Lower leg skin (tissue), 4 donors: ENCODE measurements around the gene MCHR1. TPM values are rescaled to one million over a fixed set of nuclear protein-coding genes. Genes with fewer than 3 reads are reported as not detected.

ENCODE experiments used
- DNase-seq, 2 donors: peaks; one replicate each; pipeline ENCODE4 v3.0.0-alpha.2; 2019; ENCODE audit warnings: low spot score in 2 of 2
- H3K4me3 ChIP-seq: fragments of 200-600 bp; sonication (generic); 2 replicates; pipeline ENCODE4 v1.5.1; 2017; ENCODE audit warnings: mild to moderate bottlenecking, low read depth; ENCODE audit not compliant: poor library complexity, severe bottlenecking
- CTCF ChIP-seq, 3 donors: fragments of 450-650 bp; IDR thresholded peaks; one replicate each; pipeline ENCODE4 v1.5.1; 2016; ENCODE audit warnings: antibody characterized with exemption in 3 of 3, mild to moderate bottlenecking in 3 of 3, moderate library complexity in 2 of 3
- POLR2A ChIP-seq, 2 donors: fragments of 450-650 bp; IDR thresholded peaks; one replicate each; pipeline ENCODE4 v1.6.1; 2016 to 2017; ENCODE audit warnings: antibody characterized with exemption in 2 of 2, mild to moderate bottlenecking in 1 of 2, moderate library complexity in 1 of 2
- WGBS, 2 donors: methylation state at CpG; one replicate each; pipeline ENCODE4 v1.1.5; 2018; 5-methylcytosine and 5-hydroxymethylcytosine counted together
- intact Hi-C: fragments of 100-400 bp; cut with DNase I; formaldehyde crosslinking; loops from one replicate; pipeline ENCODE4 v1.15.0; 2023; ENCODE audit warnings: low total_unique reads
- total RNA-seq, 4 donors: library from RNA; depleted of rRNA; stranded (reverse); fragments of >200 nt; gene quantifications; one replicate each; pipeline ENCODE4 v1.1.0, GENCODE V29; 2016

The MCHR1 gene
- total RNA-seq, 4 donors from 2014 or later: 0.19 to 0.58 (median 0.41) TPM

GRCh38 chr22:40679964-40680818, 907 bp downstream of the MCHR1 start:
- no peak overlapping the region for H3K4me3 ChIP-seq
- 43 to 48% methylated on average over 9 of the region's 9 CpGs for WGBS, 2 donors
- no peak for DNase-seq
- intact Hi-C loops: no loop called here
- TF ChIP-seq POLR2A (IDR thresholded peaks at IDR 0.05) (no peak), CTCF (IDR thresholded peaks at IDR 0.05) (no peak)

- H3K4me3 ChIP-seq: no peak overlapping the region
- TF ChIP-seq POLR2A (IDR thresholded peaks at IDR 0.05): no peak
- intact Hi-C loops: no loop called here
- WGBS, 2 donors: 88 to 89% methylated on average over 14 to 15 of the region's 15 CpGs
- DNase-seq: no peak
These were observed 1.5 kb downstream of the MCHR1 start for GRCh38 chr22:40680819-40681183.

GRCh38 chr22:40681451-40681850, 2.2 kb downstream of the MCHR1 start:
- 96 to 97% methylated on average over 19 of the region's 19 CpGs for WGBS, 2 donors
- intact Hi-C loops: no loop called here
- DNase-seq: no peak
- TF ChIP-seq CTCF (IDR thresholded peaks at IDR 0.05) (no peak), POLR2A (IDR thresholded peaks at IDR 0.05) (no peak)
- no peak overlapping the region for H3K4me3 ChIP-seq

GRCh38 chr22:40684728-40685127, 5.4 kb downstream of the MCHR1 start:
- intact Hi-C loops: no loop called here
- TF ChIP-seq CTCF (IDR thresholded peaks at IDR 0.05) (no peak), POLR2A (IDR thresholded peaks at IDR 0.05) (no peak)
- H3K4me3 ChIP-seq: no peak overlapping the region
- 68 to 71% methylated on average over 9 of the region's 9 CpGs for WGBS, 2 donors
- DNase-seq: no peak

- TF ChIP-seq POLR2A (IDR thresholded peaks at IDR 0.05) (no peak), CTCF (IDR thresholded peaks at IDR 0.05) (no peak)
- intact Hi-C loops: no loop called here
- no peak overlapping the region for H3K4me3 ChIP-seq
- WGBS, 2 donors: 95 to 97% methylated on average over 3 of the region's 3 CpGs
- DNase-seq: no peak
These were observed 6.1 kb downstream of the MCHR1 start for GRCh38 chr22:40685406-40685805.

GRCh38 chr22:40687706-40688105, 8.4 kb downstream of the MCHR1 start:
- H3K4me3 ChIP-seq: no peak overlapping the region
- TF ChIP-seq POLR2A (IDR thresholded peaks at IDR 0.05) (no peak), CTCF (IDR thresholded peaks at IDR 0.05) (no peak)
- DNase-seq: no peak
- 78 to 89% methylated on average over 2 of the region's 2 CpGs for WGBS, 2 donors
- intact Hi-C loops: no loop called here
